GM23338 (cell line): ENCODE data around the gene TBP.

Experiments used
- CREB1 ChIP-seq: fragments of 250-450 bp; sonication (Bioruptor Pico); IDR thresholded peaks from 2 replicates; pipeline ENCODE4 v1.5.0; 2020; ENCODE audit warnings: low read depth, mild to moderate bottlenecking, moderate library complexity
- EZH2 ChIP-seq: fragments of 200-600 bp; sonication (generic); IDR thresholded peaks from one replicate; pipeline ENCODE4 v1.8.0; 2017; ENCODE audit warnings: antibody characterized with exemption, mild to moderate bottlenecking, low read depth; ENCODE audit not compliant: unreplicated experiment
- NANOG ChIP-seq: IDR thresholded peaks from 2 replicates; pipeline ENCODE4 v1.6.1; 2016; ENCODE audit warnings: antibody characterized with exemption, borderline replicate concordance
- POLR2AphosphoS5 ChIP-seq: IDR thresholded peaks from 2 replicates; pipeline ENCODE4 v1.6.1; 2016; ENCODE audit warnings: antibody characterized with exemption, low read depth
- STAT1 ChIP-seq: IDR thresholded peaks from one replicate; pipeline ENCODE4 v1.6.1; 2016; ENCODE audit warnings: antibody characterized with exemption; ENCODE audit not compliant: unreplicated experiment
- TF ChIP-seq, protein P1 (sequence below), 2 experiments: fragments of 200-600 bp in 1 of 2; sonication (generic) in 1 of 2; conservative IDR thresholded peaks; 2 replicates each; pipeline versions ENCODE4 v1.5.1 to v1.6.1; 2016 to 2017; ENCODE audit warnings: antibody characterized with exemption in 2 of 2, low read depth in 2 of 2, mild to moderate bottlenecking in 2 of 2, moderate library complexity in 1 of 2
- TF ChIP-seq, protein P2 (sequence below): IDR thresholded peaks from one replicate; pipeline ENCODE4 v1.6.1; 2018; ENCODE audit warnings: antibody characterized with exemption; ENCODE audit not compliant: unreplicated experiment

DNA sequence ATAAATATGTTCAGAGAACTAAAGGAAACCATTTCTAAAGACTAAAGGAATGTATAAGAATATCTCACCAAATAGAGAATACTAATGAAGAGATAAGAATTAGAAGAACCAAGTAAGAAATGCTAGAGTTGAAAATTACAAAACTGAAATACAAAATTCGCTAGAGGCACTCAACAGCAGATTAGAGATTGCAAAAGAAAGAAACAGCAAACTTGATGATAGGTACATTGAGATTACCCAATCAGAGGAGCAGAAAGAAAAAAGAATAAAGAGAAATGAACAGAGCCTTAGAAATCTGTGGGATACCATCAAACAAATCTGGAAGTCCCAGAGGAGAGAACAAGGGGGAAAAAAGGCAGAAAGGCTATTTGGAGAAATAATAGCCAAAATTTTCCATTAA is 36.6 kb downstream of the TBP start:
- TF ChIP-seq EZH2: no peak
- TF ChIP-seq, protein P1, sequence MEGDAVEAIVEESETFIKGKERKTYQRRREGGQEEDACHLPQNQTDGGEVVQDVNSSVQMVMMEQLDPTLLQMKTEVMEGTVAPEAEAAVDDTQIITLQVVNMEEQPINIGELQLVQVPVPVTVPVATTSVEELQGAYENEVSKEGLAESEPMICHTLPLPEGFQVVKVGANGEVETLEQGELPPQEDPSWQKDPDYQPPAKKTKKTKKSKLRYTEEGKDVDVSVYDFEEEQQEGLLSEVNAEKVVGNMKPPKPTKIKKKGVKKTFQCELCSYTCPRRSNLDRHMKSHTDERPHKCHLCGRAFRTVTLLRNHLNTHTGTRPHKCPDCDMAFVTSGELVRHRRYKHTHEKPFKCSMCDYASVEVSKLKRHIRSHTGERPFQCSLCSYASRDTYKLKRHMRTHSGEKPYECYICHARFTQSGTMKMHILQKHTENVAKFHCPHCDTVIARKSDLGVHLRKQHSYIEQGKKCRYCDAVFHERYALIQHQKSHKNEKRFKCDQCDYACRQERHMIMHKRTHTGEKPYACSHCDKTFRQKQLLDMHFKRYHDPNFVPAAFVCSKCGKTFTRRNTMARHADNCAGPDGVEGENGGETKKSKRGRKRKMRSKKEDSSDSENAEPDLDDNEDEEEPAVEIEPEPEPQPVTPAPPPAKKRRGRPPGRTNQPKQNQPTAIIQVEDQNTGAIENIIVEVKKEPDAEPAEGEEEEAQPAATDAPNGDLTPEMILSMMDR (conservative IDR thresholded peaks at IDR 0.05; ENCODE audit: low read depth in 2 of 2): no peak
- TF ChIP-seq POLR2AphosphoS5: no peak
- TF ChIP-seq, protein P2, sequence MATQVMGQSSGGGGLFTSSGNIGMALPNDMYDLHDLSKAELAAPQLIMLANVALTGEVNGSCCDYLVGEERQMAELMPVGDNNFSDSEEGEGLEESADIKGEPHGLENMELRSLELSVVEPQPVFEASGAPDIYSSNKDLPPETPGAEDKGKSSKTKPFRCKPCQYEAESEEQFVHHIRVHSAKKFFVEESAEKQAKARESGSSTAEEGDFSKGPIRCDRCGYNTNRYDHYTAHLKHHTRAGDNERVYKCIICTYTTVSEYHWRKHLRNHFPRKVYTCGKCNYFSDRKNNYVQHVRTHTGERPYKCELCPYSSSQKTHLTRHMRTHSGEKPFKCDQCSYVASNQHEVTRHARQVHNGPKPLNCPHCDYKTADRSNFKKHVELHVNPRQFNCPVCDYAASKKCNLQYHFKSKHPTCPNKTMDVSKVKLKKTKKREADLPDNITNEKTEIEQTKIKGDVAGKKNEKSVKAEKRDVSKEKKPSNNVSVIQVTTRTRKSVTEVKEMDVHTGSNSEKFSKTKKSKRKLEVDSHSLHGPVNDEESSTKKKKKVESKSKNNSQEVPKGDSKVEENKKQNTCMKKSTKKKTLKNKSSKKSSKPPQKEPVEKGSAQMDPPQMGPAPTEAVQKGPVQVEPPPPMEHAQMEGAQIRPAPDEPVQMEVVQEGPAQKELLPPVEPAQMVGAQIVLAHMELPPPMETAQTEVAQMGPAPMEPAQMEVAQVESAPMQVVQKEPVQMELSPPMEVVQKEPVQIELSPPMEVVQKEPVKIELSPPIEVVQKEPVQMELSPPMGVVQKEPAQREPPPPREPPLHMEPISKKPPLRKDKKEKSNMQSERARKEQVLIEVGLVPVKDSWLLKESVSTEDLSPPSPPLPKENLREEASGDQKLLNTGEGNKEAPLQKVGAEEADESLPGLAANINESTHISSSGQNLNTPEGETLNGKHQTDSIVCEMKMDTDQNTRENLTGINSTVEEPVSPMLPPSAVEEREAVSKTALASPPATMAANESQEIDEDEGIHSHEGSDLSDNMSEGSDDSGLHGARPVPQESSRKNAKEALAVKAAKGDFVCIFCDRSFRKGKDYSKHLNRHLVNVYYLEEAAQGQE: no peak
- no peak for TF ChIP-seq CREB1 (CRISPR knock-in tag)
- TF ChIP-seq NANOG: no peak
- no peak for TF ChIP-seq STAT1
